Neural progenitor cell (in vitro differentiated cells): ENCODE results near the gene ANKRD66. TPM values are rescaled to one million over a fixed set of nuclear protein-coding genes. Genes with fewer than 3 reads are reported as not detected.

Experiments
- DNase-seq: peaks from one replicate; pipeline ENCODE4 v3.0.0-alpha.2; 2016; ENCODE audit warnings: low spot score
- H2AFZ ChIP-seq: fragments of 200-600 bp; sonication (generic); replicated peaks from 2 replicates; pipeline ENCODE4 v1.6.1; 2016; ENCODE audit warnings: antibody characterized with exemption
- H3F3A ChIP-seq: fragments of 200-600 bp; sonication (generic); 2 replicates; pipeline ENCODE4 v1.6.1; 2016; ENCODE audit warnings: antibody characterized with exemption, low read depth
- H3K27ac ChIP-seq: fragments of 200-600 bp; sonication (generic); 2 replicates; pipeline ENCODE4 v1.5.1; 2016; ENCODE audit warnings: mild to moderate bottlenecking
- H3K27me3 ChIP-seq: fragments of 200-600 bp; sonication (generic); 2 replicates; pipeline ENCODE4 v1.6.1; 2016; ENCODE audit warnings: mild to moderate bottlenecking, moderate library complexity
- H3K36me3 ChIP-seq: fragments of 200-600 bp; sonication (generic); 2 replicates; pipeline ENCODE4 v1.5.1; 2016
- H3K4me1 ChIP-seq: fragments of 200-600 bp; sonication (generic); 2 replicates; pipeline ENCODE4 v1.6.1; 2016; ENCODE audit warnings: mixed run types
- H3K4me2 ChIP-seq: fragments of 200-600 bp; sonication (generic); 2 replicates; pipeline ENCODE4 v1.6.1; 2016
- H3K4me3 ChIP-seq: fragments of 200-600 bp; sonication (generic); 2 replicates; pipeline ENCODE4 v1.5.1; 2016
- H3K79me2 ChIP-seq: fragments of 200-600 bp; sonication (generic); 2 replicates; pipeline ENCODE4 v1.6.1; 2016; ENCODE audit warnings: low read depth
- H3K9ac ChIP-seq: fragments of 200-600 bp; sonication (generic); 2 replicates; pipeline ENCODE4 v1.6.1; 2016
- H3K9me3 ChIP-seq: fragments of 200-600 bp; sonication (generic); 2 replicates; pipeline ENCODE4 v1.5.1; 2016; ENCODE audit warnings: low read depth
- H4K20me1 ChIP-seq: fragments of 200-600 bp; sonication (generic); 2 replicates; pipeline ENCODE4 v1.6.1; 2016; ENCODE audit warnings: low read depth
- H3K27ac Mint-ChIP-seq: 3 replicates; pipeline ENCODE4 v1.8.0; 2021; ENCODE audit warnings: mixed read lengths
- H3K27me3 Mint-ChIP-seq: 2 replicates; pipeline ENCODE4 v1.8.0; 2022; ENCODE audit warnings: low read depth, mild to moderate bottlenecking, inconsistent platforms, moderate library complexity, mixed read lengths; ENCODE audit not compliant: insufficient read depth
- H3K36me3 Mint-ChIP-seq: 3 replicates; pipeline ENCODE4 v1.8.0; 2021; ENCODE audit warnings: mixed read lengths
- H3K4me1 Mint-ChIP-seq: 3 replicates; pipeline ENCODE4 v1.8.0; 2021; ENCODE audit warnings: mixed read lengths
- H3K4me3 Mint-ChIP-seq: 3 replicates; pipeline ENCODE4 v1.8.0; 2021; ENCODE audit warnings: mild to moderate bottlenecking, moderate library complexity, mixed read lengths
- H3K9me3 Mint-ChIP-seq: 3 replicates; pipeline ENCODE4 v1.8.0; 2020; ENCODE audit warnings: mixed read lengths
- CTCF ChIP-seq: fragments of 200-600 bp; sonication (generic); IDR thresholded peaks from 2 replicates; pipeline ENCODE4 v1.5.1; 2017; ENCODE audit warnings: antibody characterized with exemption, mild to moderate bottlenecking
- EZH2 ChIP-seq: fragments of 200-600 bp; sonication (generic); IDR thresholded peaks from 2 replicates; pipeline ENCODE4 v1.6.1; 2017; ENCODE audit warnings: antibody characterized with exemption, mild to moderate bottlenecking, moderate library complexity
- EZH2phosphoT487 ChIP-seq: fragments of 200-600 bp; sonication (generic); IDR thresholded peaks from 2 replicates; pipeline ENCODE4 v1.6.1; 2017; ENCODE audit warnings: antibody characterized with exemption
- total RNA-seq: library from RNA; depleted of rRNA; stranded (reverse); fragments of >200 nt; gene quantifications from 2 replicates; pipeline ENCODE4 v1.2.3, GENCODE V29; 2015; ENCODE audit warnings: low replicate concordance

Gene ANKRD66
- total RNA-seq, 1 donor from 2014 or later, result not detected

- no peak overlapping the region for H3K4me3 ChIP-seq
- no peaks in the 10 kb centered on the region for H3K36me3 ChIP-seq
- H3K4me1 ChIP-seq, result no peaks in the 10 kb centered on the region
- Mint-ChIP-seq H3K27me3 (peaks cover 6% of the 10 kb centered on the region), H3K4me3 (no peak overlapping the region), H3K9me3 (no peaks in the 10 kb centered on the region), H3K27ac (no peak overlapping the region), H3K4me1 (no peaks in the 10 kb centered on the region), H3K36me3 (no peaks in the 10 kb centered on the region)
- no peak for DNase-seq
- no peaks in the 10 kb centered on the region for H3K9me3 ChIP-seq
- H3K4me2 ChIP-seq, result no peak overlapping the region
- TF ChIP-seq EZH2 (no peak), EZH2phosphoT487 (no peak), CTCF (no peak)
- no peak overlapping the region for H3K9ac ChIP-seq
- H3K79me2 ChIP-seq, result no peaks in the 10 kb centered on the region
- no peak overlapping the region for H2AFZ ChIP-seq
- no peaks in the 10 kb centered on the region for H4K20me1 ChIP-seq
- no peaks in the 10 kb centered on the region for H3K27me3 ChIP-seq
- H3F3A ChIP-seq, result no peaks in the 10 kb centered on the region
- no peak overlapping the region for H3K27ac ChIP-seq
These were observed 50.3 kb downstream of the ANKRD66 start for GRCh38 chr6:46796848-46797580.

GRCh38 chr6:46799657-46800056 lies 52.9 kb downstream of the ANKRD66 start:
- no peak overlapping the region for H3K4me2 ChIP-seq
- H3K4me3 Mint-ChIP-seq, result no peak overlapping the region

GRCh38 chr6:46808806-46809205 lies 62.1 kb downstream of the ANKRD66 start:
- no peaks in the 10 kb centered on the region for H3K4me1 ChIP-seq
- Mint-ChIP-seq H3K4me3 (no peak overlapping the region), H3K9me3 (no peaks in the 10 kb centered on the region), H3K27ac (no peak overlapping the region), H3K36me3 (no peaks in the 10 kb centered on the region), H3K27me3 (no peaks in the 10 kb centered on the region), H3K4me1 (no peaks in the 10 kb centered on the region)
- H3F3A ChIP-seq, result no peaks in the 10 kb centered on the region
- H2AFZ ChIP-seq, result no peak overlapping the region
- no peaks in the 10 kb centered on the region for H3K27me3 ChIP-seq
- no peaks in the 10 kb centered on the region for H4K20me1 ChIP-seq
- no peak overlapping the region for H3K9ac ChIP-seq
- no peak overlapping the region for H3K4me2 ChIP-seq
- H3K27ac ChIP-seq, result no peak overlapping the region
- no peaks in the 10 kb centered on the region for H3K79me2 ChIP-seq
- no peaks in the 10 kb centered on the region for H3K36me3 ChIP-seq
- H3K4me3 ChIP-seq, result no peak overlapping the region
- H3K9me3 ChIP-seq, result no peaks in the 10 kb centered on the region
- DNase-seq, result no peak
- TF ChIP-seq EZH2phosphoT487 (no peak), CTCF (no peak), EZH2 (no peak)

More at GRCh38 chr6:46799657-46800056, 52.9 kb downstream of the ANKRD66 start:
- H3K4me3 ChIP-seq, result no peak overlapping the region
- H3K36me3 ChIP-seq, result no peaks in the 10 kb centered on the region
- H3K27me3 ChIP-seq, result no peaks in the 10 kb centered on the region
- no peak overlapping the region for H2AFZ ChIP-seq
- no peaks in the 10 kb centered on the region for H3K9me3 ChIP-seq
- no peak for DNase-seq
- H3K4me1 Mint-ChIP-seq, result no peaks in the 10 kb centered on the region
- no peak overlapping the region for H3K27ac Mint-ChIP-seq
- H4K20me1 ChIP-seq, result no peaks in the 10 kb centered on the region
- no peaks in the 10 kb centered on the region for H3K4me1 ChIP-seq
- H3K36me3 Mint-ChIP-seq, result no peaks in the 10 kb centered on the region
- H3F3A ChIP-seq, result no peaks in the 10 kb centered on the region
- TF ChIP-seq EZH2phosphoT487 (no peak), CTCF (no peak), EZH2 (no peak)
- H3K27me3 Mint-ChIP-seq, result peaks cover 6% of the 10 kb centered on the region
- H3K9ac ChIP-seq, result no peak overlapping the region
- H3K79me2 ChIP-seq, result no peaks in the 10 kb centered on the region
- no peaks in the 10 kb centered on the region for H3K9me3 Mint-ChIP-seq
- H3K27ac ChIP-seq, result no peak overlapping the region

Other genes with a start within 250 kb of the ANKRD66 start
- gene CYP39A1, start 94.1 kb upstream of the ANKRD66 start, total RNA-seq, result 4.5 and 7.1 TPM in 2 replicates
- 25.9 and 47.7 TPM in 2 replicates for gene SLC25A27, start 94.0 kb upstream of the ANKRD66 start, total RNA-seq
- 0.09 and 0.15 TPM in 2 replicates for gene TDRD6, start 59.0 kb upstream of the ANKRD66 start, total RNA-seq
- 1.1 and 1.8 TPM in 2 replicates for gene PLA2G7, start 11.6 kb upstream of the ANKRD66 start, total RNA-seq
- not detected in 2 replicates for gene MEP1A, start 46.5 kb downstream of the ANKRD66 start, total RNA-seq
- not detected in 2 replicates for gene ADGRF5, start 175.0 kb downstream of the ANKRD66 start, total RNA-seq